HEK293 (cell line): Measurements from ENCODE around the gene JPH4.

Experiments
- CTCF ChIP-seq: fragments of 450-650 bp; formaldehyde crosslinking; IDR thresholded peaks from 2 replicates; pipeline ENCODE4 v1.5.1; 2016; ENCODE audit warnings: missing biosample characterization, missing genetic modification characterization
- ZEB2 ChIP-seq: fragments of 450-650 bp; formaldehyde crosslinking; IDR thresholded peaks from 2 replicates; pipeline ENCODE4 v1.5.1; 2016; ENCODE audit warnings: missing biosample characterization, missing genetic modification characterization
- ZNF133 ChIP-seq: fragments of 450-650 bp; formaldehyde crosslinking; IDR thresholded peaks from 2 replicates; pipeline ENCODE4 v1.5.1; 2016; ENCODE audit warnings: missing biosample characterization, missing genetic modification characterization
- ZNF19 ChIP-seq: fragments of 450-650 bp; formaldehyde crosslinking; IDR thresholded peaks from 2 replicates; pipeline ENCODE4; 2016; ENCODE audit warnings: missing biosample characterization, missing genetic modification characterization, low read depth
- ZNF596 ChIP-seq: fragments of 450-650 bp; IDR thresholded peaks from 2 replicates; pipeline ENCODE4 v1.5.0; 2018; ENCODE audit warnings: missing biosample characterization, mild to moderate bottlenecking, missing genetic modification characterization, moderate library complexity
- ZSCAN18 ChIP-seq: fragments of 450-650 bp; formaldehyde crosslinking; IDR thresholded peaks from 2 replicates; pipeline ENCODE4 v1.5.1; 2016; ENCODE audit warnings: missing biosample characterization, missing genetic modification characterization

GRCh38 chr14:23577004-23577681 lies 1.4 kb downstream of the JPH4 start:
- TF ChIP-seq CTCF: no peak
- no peak for TF ChIP-seq ZSCAN18
- TF ChIP-seq ZNF19 (tag by site-specific recombination): no peak
- no peak for TF ChIP-seq ZNF596 (tag by site-specific recombination)
- TF ChIP-seq ZNF133 (tag by site-specific recombination): no peak
- TF ChIP-seq ZEB2 (tag by site-specific recombination): no peak
